HepG2 (cell line): ENCODE data around the gene MARCHF2. TPM values are rescaled to one million over a fixed set of nuclear protein-coding genes. Genes with fewer than 3 reads are reported as not detected.

Source experiments
- ATAC-seq: fragments of 200-7000 bp; cut with Tn5 transposase; 3 replicates; pipeline ENCODE4 v1.9.1; 2020; ENCODE audit warnings: mild to moderate bottlenecking, moderate library complexity
- BruUV-seq: library from RNA; stranded (reverse); fragments of 400-500 nt; replicated peaks from 2 replicates; lab custom pipeline; 2021; lab: Mats Ljungman, UMichigan
- CTCF ChIA-PET: fragments of 300-600 bp; formaldehyde crosslinking; extraction: SDS; loops from one replicate; lab custom pipeline; 2021; ENCODE audit warnings: low total read pairs, inconsistent platforms, low intra/inter-chr PET ratio; lab: Yijun Ruan, JAX
- POLR2A ChIA-PET: fragments of 350-600 bp; sonication (Branson Sonifier 250); formaldehyde crosslinking; loops from one replicate; lab custom pipeline; 2020; ENCODE audit warnings: antibody characterized with exemption, inconsistent platforms; lab: Yijun Ruan, JAX
- DNase-seq: peaks from one replicate; pipeline ENCODE4 v3.0.0-alpha.2; 2015; ENCODE audit warnings: low spot score
- FAIRE-seq: peaks from 3 replicates; lab custom pipeline; 2011; peaks lifted over from hg19 to GRCh38; lab: Jason Lieb, UNC
- H2AFZ ChIP-seq: one replicate; pipeline ENCODE4 v1.6.1; 2011; ENCODE audit warnings: low read length, inconsistent platforms
- H3K27ac ChIP-seq: fragments of 300-600 bp; 3 replicates; pipeline ENCODE4 v1.8.0; 2011; ENCODE audit warnings: mixed run types, mild to moderate bottlenecking, mixed read lengths, low read length, inconsistent platforms; ENCODE audit not compliant: insufficient read depth; ENCODE audit errors: extremely low read length
- H3K27me3 ChIP-seq, 2 experiments: fragments of 200-600 bp in 1 of 2; 2 replicates in 1 of 2; 3 replicates in 1 of 2; pipeline versions ENCODE4 v1.6.0 to v1.8.0; 2011; ENCODE audit warnings: low read length in 2 of 2, mild to moderate bottlenecking in 2 of 2, moderate library complexity in 2 of 2, inconsistent platforms in 1 of 2; ENCODE audit not compliant: insufficient read depth in 2 of 2, control insufficient read depth in 1 of 2
- H3K36me3 ChIP-seq, 2 experiments: fragments of 200-600 bp in 1 of 2; replicated peaks in 1 of 2; 2 replicates in 1 of 2; 3 replicates in 1 of 2; pipeline versions ENCODE4 v1.5.1 to v1.8.0; 2011; ENCODE audit warnings: low read length in 2 of 2, inconsistent platforms in 1 of 2; ENCODE audit not compliant: insufficient read depth in 2 of 2, control insufficient read depth in 1 of 2
- H3K4me1 ChIP-seq: 2 replicates; pipeline ENCODE4 v1.5.1; 2012; ENCODE audit warnings: low read length, inconsistent platforms; ENCODE audit not compliant: insufficient read depth
- H3K4me2 ChIP-seq: 2 replicates; pipeline ENCODE4 v1.6.0; 2011; ENCODE audit warnings: low read depth, low read length, inconsistent platforms
- H3K4me3 ChIP-seq, 3 experiments: fragments of 200-600 bp in 1 of 3; sonication (generic), shearing (Covaris generic) in 1 of 3; replicated peaks in 1 of 3; 2 replicates each; pipeline ENCODE4 v1.5.1; 2011 to 2016; ENCODE audit warnings: low read length in 3 of 3, inconsistent platforms in 2 of 3, low read depth in 2 of 3, mild to moderate bottlenecking in 2 of 3, control low read depth in 1 of 3, mixed read lengths in 1 of 3; ENCODE audit not compliant: insufficient read depth in 1 of 3
- H3K79me2 ChIP-seq: one replicate; pipeline ENCODE4 v1.6.1; 2011; ENCODE audit warnings: low read length, inconsistent platforms; ENCODE audit not compliant: insufficient read depth
- H3K9ac ChIP-seq: 2 replicates; pipeline ENCODE4 v1.6.0; 2011; ENCODE audit warnings: mild to moderate bottlenecking, low read depth, low read length, inconsistent platforms; ENCODE audit not compliant: insufficient read depth
- H3K9me3 ChIP-seq: 2 replicates; pipeline ENCODE4 v1.5.1; 2012; ENCODE audit warnings: mild to moderate bottlenecking, low read length
- H4K20me1 ChIP-seq: 2 replicates; pipeline ENCODE4 v1.6.0; 2011; ENCODE audit warnings: inconsistent platforms, mild to moderate bottlenecking, low read length, moderate library complexity; ENCODE audit not compliant: insufficient read depth
- AKAP8 ChIP-seq: sonication (generic); formaldehyde crosslinking; IDR thresholded peaks from 2 replicates; pipeline ENCODE4 v1.5.1; 2020; ENCODE audit warnings: mild to moderate bottlenecking, missing genetic modification reagents
- MYPOP ChIP-seq: sonication (generic); formaldehyde crosslinking; IDR thresholded peaks from 2 replicates; pipeline ENCODE4 v1.8.1; 2023; ENCODE audit warnings: mild to moderate bottlenecking, moderate library complexity, missing genetic modification reagents
- NFIB ChIP-seq: sonication (generic); formaldehyde crosslinking; IDR thresholded peaks from 2 replicates; pipeline ENCODE4 v1.9.0; 2021; ENCODE audit warnings: missing genetic modification reagents, mild to moderate bottlenecking, borderline replicate concordance
- NFKB2 ChIP-seq: sonication (generic); formaldehyde crosslinking; IDR thresholded peaks from 2 replicates; pipeline ENCODE4 v1.4.0; 2020; ENCODE audit warnings: missing genetic modification reagents, borderline replicate concordance
- SIN3B ChIP-seq: fragments of 150-350 bp; IDR thresholded peaks from 2 replicates; pipeline ENCODE4 v1.6.1; 2014; ENCODE audit warnings: low read length
- TOPORS ChIP-seq: sonication (generic); formaldehyde crosslinking; IDR thresholded peaks from 2 replicates; pipeline ENCODE4 v1.8.0; 2023; ENCODE audit warnings: mild to moderate bottlenecking, missing genetic modification reagents
- ZMYM4 ChIP-seq: sonication (generic); formaldehyde crosslinking; IDR thresholded peaks from 2 replicates; pipeline ENCODE4 v1.8.1; 2023; ENCODE audit warnings: mild to moderate bottlenecking, missing genetic modification reagents
- ZNF225 ChIP-seq: sonication (generic); formaldehyde crosslinking; IDR thresholded peaks from 2 replicates; pipeline ENCODE4 v1.4.0; 2020; ENCODE audit warnings: mild to moderate bottlenecking, missing genetic modification reagents
- ZNF790 ChIP-seq: sonication (generic); formaldehyde crosslinking; IDR thresholded peaks from 2 replicates; pipeline ENCODE4 v1.8.0; 2022; ENCODE audit warnings: missing genetic modification reagents, mild to moderate bottlenecking, borderline replicate concordance
- WGBS: methylation state at CpG from one replicate; pipeline ENCODE4 v1.1.6; 2017; ENCODE audit warnings: low lambda C conversion rate; 5-methylcytosine and 5-hydroxymethylcytosine counted together
- in situ Hi-C: cut with HindIII; loops from 2 replicates; pipeline ENCODE4 v1.10.0; 2017; ENCODE audit warnings: low pct_unique_long_range_greater_than_20kb; ENCODE audit not compliant: extremely low pct_ligation_motif_present
- intact Hi-C: fragments of 100-400 bp; cut with micrococcal nuclease; formaldehyde crosslinking; loops from one replicate; pipeline ENCODE4 v1.10.0; 2022; ENCODE audit not compliant: unreplicated experiment
- polyA plus RNA-seq, 8 experiments: library from polyadenylated mRNA; depleted of rRNA in 3 of 8; stranded (reverse) in 7 of 8; unstranded in 1 of 8; fragments of >200 nt; fragmentation: Illumina TruSeq in 4 of 8; extraction: Trizol in 4 of 8; gene quantifications; 2 replicates each; pipeline versions ENCODE4 v1.2.1 to v1.2.3, GENCODE V29; 2011 to 2016; ENCODE audit warnings: low read depth in 4 of 8, missing spikeins in 1 of 8, mixed read lengths in 1 of 8; ENCODE audit not compliant: insufficient read depth in 1 of 8
- total RNA-seq, 5 experiments: library from RNA; depleted of rRNA; stranded (reverse); fragments of >200 nt; fragmentation: Illumina TruSeq; extraction: Trizol; gene quantifications; 2 replicates each; pipeline ENCODE4 v1.2.3, GENCODE V29; 2016; ENCODE audit warnings: low read depth in 1 of 5
- TF ChIP-seq, protein P1 (sequence below): IDR thresholded peaks from 2 replicates; pipeline ENCODE4 v1.6.1; 2012; ENCODE audit warnings: low read length, improper control_type of control experiment
- TF ChIP-seq, protein P2 (sequence below): sonication (generic); formaldehyde crosslinking; IDR thresholded peaks from 2 replicates; pipeline ENCODE4 v1.9.0; 2022; ENCODE audit warnings: low read depth, missing genetic modification reagents

Gene MARCHF2
- total and polyA plus RNA-seq, 2 of the 13 experiments (the other 11 are each of a cell fraction or from before 2014, with no cell fraction given), result 12.7 to 13.0 TPM

GRCh38 chr19:8393871-8394250, 19.2 kb upstream of the MARCHF2 start:
- H3K36me3 ChIP-seq, result no peaks in the 10 kb centered on the region; a peak in 1 of 5 replicates
- DNase-seq, result no peak
- no peaks in the 10 kb centered on the region for H3K9me3 ChIP-seq
- in situ Hi-C loops, result no loop called here
- FAIRE-seq, result no peak
- H2AFZ ChIP-seq, result no peak overlapping the region
- intact Hi-C loops, result no loop called here
- H3K4me2 ChIP-seq, result peak overlapping the region; percentile 37; the same call in 1 of the 2 replicates
- BruUV-seq, result no TSS peak
- H3K79me2 ChIP-seq, result peaks cover 57% of the 10 kb centered on the region
- H3K27me3 ChIP-seq, result no peaks in the 10 kb centered on the region
- H3K9ac ChIP-seq, result 0 out of 2 replicates have a peak overlapping the region, but pooled peaks have one; percentile 32
- ATAC-seq, result no peak
- WGBS, result 88% methylated on average over 5 of the region's 8 CpGs
- ChIA-PET POLR2A (interaction anchor here (0.9 to 1.8 kb wide), 9 partner anchors 11 to 73 kb away, joined by 3 to 12 read pairs (median 4); partner anchors contain the start of genes ANGPTL4, MARCHF2, NDUFA7 and RPS28), CTCF (interaction anchor here (1.5 kb wide), 1 partner anchor 40 kb away, joined by 5 read pairs; no protein-coding TSS in a partner anchor)
- peak overlapping the region in 1 of 3 experiments; percentile 30; a peak in 1 of 6 replicates for H3K4me3 ChIP-seq
- H4K20me1 ChIP-seq, result peaks cover 9% of the 10 kb centered on the region
- peaks cover 73% of the 10 kb centered on the region for H3K4me1 ChIP-seq
- H3K27ac ChIP-seq, result peak overlapping the region; percentile 74
- no peak for TF ChIP-seq MYPOP (CRISPR knock-in tag)
- TF ChIP-seq, protein P1, sequence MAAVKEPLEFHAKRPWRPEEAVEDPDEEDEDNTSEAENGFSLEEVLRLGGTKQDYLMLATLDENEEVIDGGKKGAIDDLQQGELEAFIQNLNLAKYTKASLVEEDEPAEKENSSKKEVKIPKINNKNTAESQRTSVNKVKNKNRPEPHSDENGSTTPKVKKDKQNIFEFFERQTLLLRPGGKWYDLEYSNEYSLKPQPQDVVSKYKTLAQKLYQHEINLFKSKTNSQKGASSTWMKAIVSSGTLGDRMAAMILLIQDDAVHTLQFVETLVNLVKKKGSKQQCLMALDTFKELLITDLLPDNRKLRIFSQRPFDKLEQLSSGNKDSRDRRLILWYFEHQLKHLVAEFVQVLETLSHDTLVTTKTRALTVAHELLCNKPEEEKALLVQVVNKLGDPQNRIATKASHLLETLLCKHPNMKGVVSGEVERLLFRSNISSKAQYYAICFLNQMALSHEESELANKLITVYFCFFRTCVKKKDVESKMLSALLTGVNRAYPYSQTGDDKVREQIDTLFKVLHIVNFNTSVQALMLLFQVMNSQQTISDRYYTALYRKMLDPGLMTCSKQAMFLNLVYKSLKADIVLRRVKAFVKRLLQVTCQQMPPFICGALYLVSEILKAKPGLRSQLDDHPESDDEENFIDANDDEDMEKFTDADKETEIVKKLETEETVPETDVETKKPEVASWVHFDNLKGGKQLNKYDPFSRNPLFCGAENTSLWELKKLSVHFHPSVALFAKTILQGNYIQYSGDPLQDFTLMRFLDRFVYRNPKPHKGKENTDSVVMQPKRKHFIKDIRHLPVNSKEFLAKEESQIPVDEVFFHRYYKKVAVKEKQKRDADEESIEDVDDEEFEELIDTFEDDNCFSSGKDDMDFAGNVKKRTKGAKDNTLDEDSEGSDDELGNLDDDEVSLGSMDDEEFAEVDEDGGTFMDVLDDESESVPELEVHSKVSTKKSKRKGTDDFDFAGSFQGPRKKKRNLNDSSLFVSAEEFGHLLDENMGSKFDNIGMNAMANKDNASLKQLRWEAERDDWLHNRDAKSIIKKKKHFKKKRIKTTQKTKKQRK, result no peak
- TF ChIP-seq NFIB, result no peak
- 0 out of 2 replicates have a peak, but pooled peaks have one; percentile 11 for TF ChIP-seq NFKB2
- TF ChIP-seq TOPORS (CRISPR knock-in tag), result no peak
- no peak for TF ChIP-seq ZMYM4 (CRISPR knock-in tag)
- TF ChIP-seq AKAP8 (CRISPR knock-in tag), result peak; percentile 11; the same call in 1 of the 2 replicates
- TF ChIP-seq SIN3B, result no peak
- no peak for TF ChIP-seq ZNF790 (CRISPR knock-in tag)
- TF ChIP-seq, protein P2, sequence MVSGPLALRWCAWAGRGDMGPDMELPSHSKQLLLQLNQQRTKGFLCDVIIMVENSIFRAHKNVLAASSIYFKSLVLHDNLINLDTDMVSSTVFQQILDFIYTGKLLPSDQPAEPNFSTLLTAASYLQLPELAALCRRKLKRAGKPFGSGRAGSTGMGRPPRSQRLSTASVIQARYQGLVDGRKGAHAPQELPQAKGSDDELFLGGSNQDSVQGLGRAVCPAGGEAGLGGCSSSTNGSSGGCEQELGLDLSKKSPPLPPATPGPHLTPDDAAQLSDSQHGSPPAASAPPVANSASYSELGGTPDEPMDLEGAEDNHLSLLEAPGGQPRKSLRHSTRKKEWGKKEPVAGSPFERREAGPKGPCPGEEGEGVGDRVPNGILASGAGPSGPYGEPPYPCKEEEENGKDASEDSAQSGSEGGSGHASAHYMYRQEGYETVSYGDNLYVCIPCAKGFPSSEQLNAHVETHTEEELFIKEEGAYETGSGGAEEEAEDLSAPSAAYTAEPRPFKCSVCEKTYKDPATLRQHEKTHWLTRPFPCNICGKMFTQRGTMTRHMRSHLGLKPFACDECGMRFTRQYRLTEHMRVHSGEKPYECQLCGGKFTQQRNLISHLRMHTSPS (CRISPR knock-in tag), result peak; percentile 16; the same call in 1 of the 2 replicates
- 0 out of 2 replicates have a peak, but pooled peaks have one; percentile 14 for TF ChIP-seq ZNF225
